Bone marrow (tissue), 2 donors: ENCODE data around the gene CCR7.

Source experiments
- DNase-seq, 2 donors: peaks; one replicate each; lab custom pipeline; 2025; lab: John Stamatoyannopoulos, UW

CCR7 gene

DNA sequence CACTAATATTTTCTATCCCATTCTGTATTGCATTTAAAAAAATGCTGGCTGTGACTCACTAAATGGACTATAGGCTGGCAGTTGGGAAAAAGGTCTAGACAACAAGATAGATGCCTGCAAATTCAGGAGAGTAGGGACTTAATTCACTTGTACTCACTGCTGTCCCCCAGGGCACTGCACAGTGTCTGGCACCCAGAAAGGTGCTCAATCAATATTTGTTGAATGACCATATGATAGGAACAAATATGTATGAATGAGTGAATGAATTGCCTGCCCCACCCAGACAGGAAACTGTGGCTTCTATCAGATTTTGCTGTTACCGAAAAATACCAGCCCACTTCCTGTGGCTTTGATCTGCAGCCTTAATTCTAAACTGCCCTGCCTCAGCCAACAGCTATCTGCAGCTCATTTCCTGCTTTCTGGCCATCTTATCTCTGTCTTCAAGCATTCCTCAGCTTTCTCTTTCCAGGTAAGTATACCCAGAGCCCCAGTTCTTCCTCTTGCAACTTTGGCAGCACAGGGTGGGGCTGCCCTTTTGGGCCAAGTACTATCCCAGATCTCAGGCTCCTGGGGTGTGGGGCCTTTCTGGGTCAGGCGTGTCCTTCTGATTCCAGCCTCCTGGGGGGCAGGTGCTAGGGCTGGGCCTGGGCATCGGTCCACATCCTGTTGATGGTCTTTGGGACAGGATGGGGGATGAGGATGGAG lies 48.5 kb downstream of the CCR7 start:
- peak in 1 of 2 donors; percentile 22 for DNase-seq

DNA sequence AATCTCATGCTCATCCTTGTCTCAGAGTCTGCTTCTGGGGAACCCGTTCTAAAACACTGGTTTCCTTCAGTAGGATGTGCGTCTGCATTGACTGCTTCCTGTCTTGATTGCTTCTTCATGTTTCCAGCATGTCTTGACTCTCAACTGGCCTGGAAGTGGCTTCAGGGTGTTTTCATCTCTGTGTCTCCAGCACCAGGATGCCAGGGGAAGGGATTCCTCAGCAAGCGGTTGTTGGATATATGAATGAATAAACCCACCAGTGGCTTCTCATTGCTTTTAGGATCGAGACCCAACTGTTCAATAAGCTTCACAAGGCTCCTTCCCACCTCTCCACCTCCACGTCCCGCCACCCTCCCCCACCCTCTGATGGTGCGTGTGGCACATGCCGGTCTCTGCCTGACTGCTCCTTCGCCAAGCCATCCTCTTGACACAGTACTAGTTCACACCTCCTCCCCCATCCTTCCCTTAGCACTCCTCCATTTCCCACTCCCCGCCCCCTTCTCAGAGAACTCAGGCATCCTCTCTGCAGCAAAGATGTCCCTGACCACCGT lies 49.7 kb downstream of the CCR7 start:
- DNase-seq: no peak

DNA sequence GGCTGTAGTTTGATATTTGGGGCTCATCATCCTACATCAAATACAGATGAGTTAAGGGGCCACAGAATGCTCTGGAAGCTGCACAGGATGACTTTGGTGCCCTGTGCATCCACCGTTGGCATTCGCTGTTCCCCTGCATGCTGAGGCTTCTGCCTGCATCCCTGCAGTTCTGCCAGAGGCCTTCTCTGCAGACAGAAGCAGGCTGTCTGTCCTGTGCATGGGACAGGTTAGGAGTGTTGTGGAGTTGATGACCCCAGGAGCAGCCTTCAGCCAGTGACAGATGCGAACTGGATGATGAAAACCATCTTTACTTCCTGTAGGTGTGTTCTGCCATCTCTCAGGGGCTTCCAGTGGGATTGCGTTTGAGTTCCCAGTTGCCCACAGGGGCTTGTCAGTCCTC lies 50.3 kb downstream of the CCR7 start:
- no peak for DNase-seq

GRCh38 chr17:40514013-40514875 lies 51.0 kb downstream of the CCR7 start:
- no peak for DNase-seq

- DNase-seq: no peak
These were observed 53.5 kb downstream of the CCR7 start for GRCh38 chr17:40511667-40512220.

DNA sequence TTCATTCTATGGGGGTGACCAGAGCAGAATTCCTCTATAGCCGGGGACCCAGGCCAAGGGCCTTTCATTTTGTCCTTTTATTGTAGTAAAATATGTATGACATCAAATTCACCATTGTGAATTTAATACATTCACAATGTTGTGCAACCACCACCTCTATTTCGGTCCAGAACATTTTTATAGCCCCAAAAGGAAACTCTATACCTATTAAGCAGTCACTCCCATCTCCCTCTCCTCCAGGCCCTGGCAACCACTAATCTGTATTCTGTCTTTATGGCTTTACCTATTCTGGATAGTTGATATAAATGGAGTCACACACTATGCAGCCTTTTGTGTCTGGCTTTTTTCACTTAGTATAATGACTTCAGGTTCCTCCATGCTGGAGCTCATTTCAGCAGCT lies 54.1 kb downstream of the CCR7 start:
- no peak for DNase-seq

DNA sequence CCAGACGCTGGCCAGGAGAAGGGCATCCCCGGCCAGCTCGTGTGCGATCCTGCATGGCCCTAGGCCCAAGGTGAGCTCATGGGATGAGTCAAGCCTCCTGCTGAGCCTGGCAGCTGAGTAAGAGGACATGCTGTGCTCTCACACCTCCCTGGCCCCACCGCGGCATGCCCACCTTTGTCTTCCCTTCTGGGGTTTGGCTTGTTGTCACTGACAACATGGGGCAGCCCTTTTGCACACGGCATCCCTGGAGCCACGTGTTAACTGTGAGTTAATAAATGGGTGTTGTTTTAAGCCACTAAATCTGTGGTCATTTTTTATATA lies 55.0 kb downstream of the CCR7 start:
- no peak for DNase-seq

- DNase-seq: no peak
These were observed 55.5 kb downstream of the CCR7 start for GRCh38 chr17:40509626-40510327.

- DNase-seq: no peak
These were observed 58.5 kb downstream of the CCR7 start for GRCh38 chr17:40506786-40507185.
